ENCODE results near the gene GZMM.

The GZMM gene

DNA sequence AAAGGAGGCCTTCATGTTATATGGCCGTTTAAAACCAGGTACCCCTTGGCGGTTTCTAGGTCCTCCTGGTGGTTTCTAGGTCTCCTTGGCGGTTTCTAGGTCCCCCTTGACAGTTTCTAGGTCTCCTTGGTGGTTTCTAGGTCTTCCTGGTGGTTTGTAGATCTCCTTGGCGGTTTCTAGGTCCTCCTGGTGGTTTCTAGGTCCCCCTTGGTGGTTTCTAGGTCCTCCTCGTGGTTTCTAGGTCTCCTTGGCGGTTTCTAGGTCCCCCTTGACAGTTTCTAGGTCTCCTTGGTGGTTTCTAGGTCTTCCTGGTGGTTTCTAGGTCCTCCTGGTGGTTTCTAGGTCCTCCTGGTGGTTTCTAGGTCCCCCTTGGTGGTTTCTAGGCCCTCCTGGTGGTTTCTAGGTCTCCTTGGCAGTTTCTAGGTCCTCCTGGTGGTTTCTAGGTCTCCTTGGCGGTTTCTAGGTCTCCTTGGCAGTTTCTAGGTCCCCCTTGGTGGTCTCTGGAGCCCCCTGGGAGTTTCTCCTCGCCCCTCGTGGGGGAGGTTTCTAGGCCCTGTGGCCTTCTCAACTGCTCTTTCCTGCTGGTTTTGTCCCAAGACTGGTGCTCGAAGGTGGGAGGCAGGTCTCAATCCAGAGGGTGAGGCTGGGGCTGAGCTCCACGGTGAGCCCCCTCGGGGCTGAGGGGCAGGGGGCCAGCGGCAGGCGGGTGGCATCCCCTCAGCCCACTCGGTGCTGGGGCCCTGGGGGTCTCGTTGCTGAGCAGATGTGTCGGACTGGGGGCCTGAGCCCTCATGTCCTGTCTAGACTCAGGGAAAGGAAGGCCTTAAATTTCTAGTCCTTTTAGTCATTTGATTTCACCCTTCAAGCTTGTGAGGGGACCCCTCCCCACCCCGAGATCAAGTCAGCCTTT is 53.8 kb downstream of the GZMM start:
- DNase-seq (ENCODE audit: low spot score) (no peak), ATAC-seq (ENCODE audit: low read depth) (no peak)
- H3K4me1 ChIP-seq (ENCODE audit: insufficient read depth, poor library complexity, severe bottlenecking): no peaks in the 10 kb centered on the region
- H3K36me3 ChIP-seq (ENCODE audit: low read depth): no peaks in the 10 kb centered on the region
- no peak overlapping the region for H3K4me3 ChIP-seq (ENCODE audit: severe bottlenecking)
- H3K9me3 ChIP-seq (ENCODE audit: severe bottlenecking): no peaks in the 10 kb centered on the region
- TF ChIP-seq, protein P1, sequence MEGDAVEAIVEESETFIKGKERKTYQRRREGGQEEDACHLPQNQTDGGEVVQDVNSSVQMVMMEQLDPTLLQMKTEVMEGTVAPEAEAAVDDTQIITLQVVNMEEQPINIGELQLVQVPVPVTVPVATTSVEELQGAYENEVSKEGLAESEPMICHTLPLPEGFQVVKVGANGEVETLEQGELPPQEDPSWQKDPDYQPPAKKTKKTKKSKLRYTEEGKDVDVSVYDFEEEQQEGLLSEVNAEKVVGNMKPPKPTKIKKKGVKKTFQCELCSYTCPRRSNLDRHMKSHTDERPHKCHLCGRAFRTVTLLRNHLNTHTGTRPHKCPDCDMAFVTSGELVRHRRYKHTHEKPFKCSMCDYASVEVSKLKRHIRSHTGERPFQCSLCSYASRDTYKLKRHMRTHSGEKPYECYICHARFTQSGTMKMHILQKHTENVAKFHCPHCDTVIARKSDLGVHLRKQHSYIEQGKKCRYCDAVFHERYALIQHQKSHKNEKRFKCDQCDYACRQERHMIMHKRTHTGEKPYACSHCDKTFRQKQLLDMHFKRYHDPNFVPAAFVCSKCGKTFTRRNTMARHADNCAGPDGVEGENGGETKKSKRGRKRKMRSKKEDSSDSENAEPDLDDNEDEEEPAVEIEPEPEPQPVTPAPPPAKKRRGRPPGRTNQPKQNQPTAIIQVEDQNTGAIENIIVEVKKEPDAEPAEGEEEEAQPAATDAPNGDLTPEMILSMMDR (IDR thresholded peaks at IDR 0.05; ENCODE audit: poor library complexity, severe bottlenecking): no peak
- H3K27me3 ChIP-seq (ENCODE audit: insufficient read depth, poor library complexity, severe bottlenecking): no peaks in the 10 kb centered on the region
- no peak overlapping the region for H3K27ac ChIP-seq (ENCODE audit: poor library complexity, severe bottlenecking)
